ENCODE results near the gene PSMD8.

DNA sequence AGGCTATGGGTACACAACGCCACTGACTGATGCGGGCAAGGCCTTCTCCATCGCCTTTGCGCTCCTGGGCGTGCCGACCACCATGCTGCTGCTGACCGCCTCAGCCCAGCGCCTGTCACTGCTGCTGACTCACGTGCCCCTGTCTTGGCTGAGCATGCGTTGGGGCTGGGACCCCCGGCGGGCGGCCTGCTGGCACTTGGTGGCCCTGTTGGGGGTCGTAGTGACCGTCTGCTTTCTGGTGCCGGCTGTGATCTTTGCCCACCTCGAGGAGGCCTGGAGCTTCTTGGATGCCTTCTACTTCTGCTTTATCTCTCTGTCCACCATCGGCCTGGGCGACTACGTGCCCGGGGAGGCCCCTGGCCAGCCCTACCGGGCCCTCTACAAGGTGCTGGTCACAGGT is 47.8 kb upstream of the PSMD8 start:
- TF ChIP-seq CTCF (conservative IDR thresholded peaks at IDR 0.05; ENCODE audit: low read length) = no peak
- no peak for TF ChIP-seq EZH2phosphoT487 (IDR thresholded peaks at IDR 0.05; ENCODE audit: borderline replicate concordance, low read depth, low read length)
